Measurements from ENCODE around the gene OR5H15.
"Not testable (repeated sequence)": the region's sequence is repeated elsewhere in the genome, so short reads cannot be mapped to it uniquely, and the experiment has no call there.

The OR5H15 gene

GRCh38 chr3:98166396-98166795 lies at the start of gene OR5H15:
OR5H15 (plus strand) TSS chr3:98166696; CDS start chr3:98168700, 2,004 bp downstream.
- H3K9me2 ChIP-seq (ENCODE audit: low read depth, low read length), result no peaks in the 10 kb centered on the region
- H3K9me3 ChIP-seq (ENCODE audit: low read length), result no peaks in the 10 kb centered on the region
- no peaks in the 10 kb centered on the region for H3K36me3 ChIP-seq (ENCODE audit: insufficient read depth, low read length)
- H3F3A ChIP-seq (ENCODE audit: insufficient read depth, low read length), result no peaks in the 10 kb centered on the region
- H3K4me2 ChIP-seq (ENCODE audit: low read length), result no peak within 1 kb of the TSS
- no peaks in the 10 kb centered on the region for H3K4me1 ChIP-seq (ENCODE audit: insufficient read depth, low read length, severe bottlenecking)
- H3K9ac ChIP-seq (ENCODE audit: low read length), result no peak within 1 kb of the TSS
- no peaks in the 10 kb centered on the region for H4K20me1 ChIP-seq (ENCODE audit: insufficient read depth, low read length)
- no peak within 1 kb of the TSS for H2AFZ ChIP-seq (ENCODE audit: low read length)
- no peaks in the 10 kb centered on the region for H3K79me2 ChIP-seq (ENCODE audit: insufficient read depth, low read length)
- no peak within 1 kb of the TSS for H3K27ac ChIP-seq (ENCODE audit: low read depth, low read length, poor library complexity, severe bottlenecking)
- H3K4me3 ChIP-seq (ENCODE audit: low read depth, low read length, poor library complexity, severe bottlenecking), result no peak within 1 kb of the TSS
- no peak for TF ChIP-seq EZH2 (IDR thresholded peaks at IDR 0.05; ENCODE audit: borderline replicate concordance, low read length)
- TF ChIP-seq, protein P1, sequence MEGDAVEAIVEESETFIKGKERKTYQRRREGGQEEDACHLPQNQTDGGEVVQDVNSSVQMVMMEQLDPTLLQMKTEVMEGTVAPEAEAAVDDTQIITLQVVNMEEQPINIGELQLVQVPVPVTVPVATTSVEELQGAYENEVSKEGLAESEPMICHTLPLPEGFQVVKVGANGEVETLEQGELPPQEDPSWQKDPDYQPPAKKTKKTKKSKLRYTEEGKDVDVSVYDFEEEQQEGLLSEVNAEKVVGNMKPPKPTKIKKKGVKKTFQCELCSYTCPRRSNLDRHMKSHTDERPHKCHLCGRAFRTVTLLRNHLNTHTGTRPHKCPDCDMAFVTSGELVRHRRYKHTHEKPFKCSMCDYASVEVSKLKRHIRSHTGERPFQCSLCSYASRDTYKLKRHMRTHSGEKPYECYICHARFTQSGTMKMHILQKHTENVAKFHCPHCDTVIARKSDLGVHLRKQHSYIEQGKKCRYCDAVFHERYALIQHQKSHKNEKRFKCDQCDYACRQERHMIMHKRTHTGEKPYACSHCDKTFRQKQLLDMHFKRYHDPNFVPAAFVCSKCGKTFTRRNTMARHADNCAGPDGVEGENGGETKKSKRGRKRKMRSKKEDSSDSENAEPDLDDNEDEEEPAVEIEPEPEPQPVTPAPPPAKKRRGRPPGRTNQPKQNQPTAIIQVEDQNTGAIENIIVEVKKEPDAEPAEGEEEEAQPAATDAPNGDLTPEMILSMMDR (IDR thresholded peaks at IDR 0.05; ENCODE audit: low read length), result no peak
- peaks cover 5% of the 10 kb centered on the region for H3K27me3 ChIP-seq (ENCODE audit: insufficient read depth, low read length)

GRCh38 chr3:98130421-98130820 lies 36.1 kb upstream of the OR5H15 start, which contains the start of gene OR5H1:
OR5H1 (plus strand) TSS chr3:98130721; CDS start chr3:98132698, 1,977 bp downstream.
- H3K4me2 ChIP-seq (ENCODE audit: low read length), result no peak within 1 kb of the TSS
- H3K9me2 ChIP-seq (ENCODE audit: low read depth, low read length), result no peaks in the 10 kb centered on the region
- H3K79me2 ChIP-seq (ENCODE audit: insufficient read depth, low read length), result no peaks in the 10 kb centered on the region
- H3K4me1 ChIP-seq (ENCODE audit: insufficient read depth, low read length, severe bottlenecking), result no peaks in the 10 kb centered on the region
- no peak within 1 kb of the TSS for H2AFZ ChIP-seq (ENCODE audit: low read length)
- H3K36me3 ChIP-seq (ENCODE audit: insufficient read depth, low read length), result no peaks in the 10 kb centered on the region
- no peak within 1 kb of the TSS for H3K4me3 ChIP-seq (ENCODE audit: low read depth, low read length, poor library complexity, severe bottlenecking)
- no peaks in the 10 kb centered on the region for H3K9me3 ChIP-seq (ENCODE audit: low read length)
- no peaks in the 10 kb centered on the region for H4K20me1 ChIP-seq (ENCODE audit: insufficient read depth, low read length)
- H3K27me3 ChIP-seq (ENCODE audit: insufficient read depth, low read length), result no peaks in the 10 kb centered on the region
- TF ChIP-seq, protein P1 (IDR thresholded peaks at IDR 0.05; ENCODE audit: low read length), result no peak
- TF ChIP-seq EZH2 (IDR thresholded peaks at IDR 0.05; ENCODE audit: borderline replicate concordance, low read length), result no peak
- H3F3A ChIP-seq (ENCODE audit: insufficient read depth, low read length), result no peaks in the 10 kb centered on the region
- H3K27ac ChIP-seq (ENCODE audit: low read depth, low read length, poor library complexity, severe bottlenecking), result no peak within 1 kb of the TSS
- H3K9ac ChIP-seq (ENCODE audit: low read length), result no peak within 1 kb of the TSS

GRCh38 chr3:98136631-98137030 lies 29.9 kb upstream of the OR5H15 start:
- Histone ChIP-seq H3K4me1 (ENCODE audit: insufficient read depth, low read length, severe bottlenecking) (no peaks in the 10 kb centered on the region), H3K4me3 (ENCODE audit: low read depth, low read length, poor library complexity, severe bottlenecking) (no peak overlapping the region), H3F3A (ENCODE audit: insufficient read depth, low read length) (no peaks in the 10 kb centered on the region), H3K9me2 (ENCODE audit: low read depth, low read length) (no peaks in the 10 kb centered on the region), H3K27me3 (ENCODE audit: insufficient read depth, low read length) (no peaks in the 10 kb centered on the region), H3K9me3 (ENCODE audit: low read length) (no peaks in the 10 kb centered on the region), H3K9ac (ENCODE audit: low read length) (no peak overlapping the region), H3K79me2 (ENCODE audit: insufficient read depth, low read length) (no peaks in the 10 kb centered on the region), H4K20me1 (ENCODE audit: insufficient read depth, low read length) (no peaks in the 10 kb centered on the region), H3K36me3 (ENCODE audit: insufficient read depth, low read length) (no peaks in the 10 kb centered on the region), H2AFZ (ENCODE audit: low read length) (no peak overlapping the region), H3K27ac (ENCODE audit: low read depth, low read length, poor library complexity, severe bottlenecking) (no peak overlapping the region), H3K4me2 (ENCODE audit: low read length) (no peak overlapping the region)
- TF ChIP-seq, protein P1 (IDR thresholded peaks at IDR 0.05; ENCODE audit: low read length), result no peak
- TF ChIP-seq EZH2 (IDR thresholded peaks at IDR 0.05; ENCODE audit: borderline replicate concordance, low read length), result no peak

DNA sequence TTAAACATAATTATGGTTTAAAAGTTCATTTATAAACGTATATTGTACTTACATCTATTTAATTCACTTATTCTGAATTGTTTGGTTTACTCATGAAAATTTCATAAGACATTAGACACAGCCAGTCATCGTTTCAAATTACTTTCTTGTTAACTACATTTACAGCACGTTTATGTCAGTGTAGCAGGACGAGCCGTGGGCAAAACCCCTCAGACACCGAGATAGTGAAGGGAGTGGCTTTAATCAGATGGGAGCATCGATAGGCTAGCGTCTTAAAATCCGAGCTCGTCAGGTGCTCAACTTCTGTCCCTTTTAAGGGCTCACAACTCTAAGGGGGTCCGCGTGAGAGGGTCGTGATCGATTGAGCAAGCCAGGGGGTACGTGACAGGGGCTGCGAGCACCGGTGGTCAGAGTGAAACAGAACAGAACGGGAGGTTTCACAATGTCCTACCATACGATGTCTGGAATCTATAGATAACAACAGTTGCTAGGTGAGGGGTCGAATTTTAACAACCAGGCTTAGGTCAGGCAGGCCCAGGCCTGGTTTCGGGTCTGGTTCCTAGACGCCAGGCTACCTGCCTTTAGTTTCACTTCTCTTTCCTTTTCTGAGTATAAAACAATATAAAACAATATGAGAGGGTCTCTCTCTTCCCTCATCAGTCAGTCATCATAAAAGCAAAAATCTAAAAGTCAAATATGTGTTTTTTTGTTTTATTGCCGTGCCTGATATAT lies 28.5 kb upstream of the OR5H15 start:
- H3K4me2 ChIP-seq (ENCODE audit: low read length); H3K4me3 ChIP-seq (ENCODE audit: low read depth, low read length, poor library complexity, severe bottlenecking); H3K9ac ChIP-seq (ENCODE audit: low read length); H3K27me3 ChIP-seq (ENCODE audit: insufficient read depth, low read length); H4K20me1 ChIP-seq (ENCODE audit: insufficient read depth, low read length); H3F3A ChIP-seq (ENCODE audit: insufficient read depth, low read length); H3K79me2 ChIP-seq (ENCODE audit: insufficient read depth, low read length); H3K27ac ChIP-seq (ENCODE audit: low read depth, low read length, poor library complexity, severe bottlenecking); H3K36me3 ChIP-seq (ENCODE audit: insufficient read depth, low read length); H3K4me1 ChIP-seq (ENCODE audit: insufficient read depth, low read length, severe bottlenecking); H3K9me3 ChIP-seq (ENCODE audit: low read length); H2AFZ ChIP-seq (ENCODE audit: low read length); H3K9me2 ChIP-seq (ENCODE audit: low read depth, low read length): not testable (repeated sequence)
